Loucy (cell line): ENCODE results near the gene AHRR.

Source experiments
- H2AFZ ChIP-seq: fragments of 200-600 bp; sonication (generic); 2 replicates; pipeline ENCODE4 v1.6.0; 2016; ENCODE audit warnings: antibody characterized with exemption, mild to moderate bottlenecking, low read length, moderate library complexity
- H3F3A ChIP-seq: fragments of 200-600 bp; 2 replicates; pipeline ENCODE4 v1.6.0; 2016; ENCODE audit warnings: antibody characterized with exemption, low read depth, mild to moderate bottlenecking
- H3K27me3 ChIP-seq: fragments of 200-600 bp; sonication (generic); 2 replicates; pipeline ENCODE4 v1.6.1; 2014; ENCODE audit warnings: low read length, mild to moderate bottlenecking; ENCODE audit not compliant: insufficient read depth, poor library complexity, severe bottlenecking
- H3K36me3 ChIP-seq: fragments of 200-600 bp; sonication (generic); 2 replicates; pipeline ENCODE4 v1.6.1; 2016; ENCODE audit warnings: low read length; ENCODE audit not compliant: insufficient read depth
- H3K4me1 ChIP-seq: fragments of 200-600 bp; sonication (generic); 2 replicates; pipeline ENCODE4 v1.5.1; 2014; ENCODE audit warnings: low read length, mild to moderate bottlenecking; ENCODE audit not compliant: insufficient read depth, poor library complexity, severe bottlenecking
- H3K4me2 ChIP-seq: fragments of 200-600 bp; sonication (generic); 2 replicates; pipeline ENCODE4 v1.6.0; 2014; ENCODE audit warnings: antibody characterized with exemption, low read length, low read depth, mild to moderate bottlenecking; ENCODE audit not compliant: poor library complexity, severe bottlenecking
- H3K4me3 ChIP-seq: fragments of 200-600 bp; sonication (generic); 2 replicates; pipeline ENCODE4 v1.5.1; 2014; ENCODE audit warnings: low read length, mild to moderate bottlenecking, mixed read lengths; ENCODE audit not compliant: poor library complexity, severe bottlenecking
- H3K79me2 ChIP-seq: fragments of 200-600 bp; sonication (generic); 2 replicates; pipeline ENCODE4 v1.6.1; 2014; ENCODE audit warnings: low read length; ENCODE audit not compliant: insufficient read depth
- H3K9ac ChIP-seq: fragments of 200-600 bp; sonication (generic); 2 replicates; pipeline ENCODE4 v1.6.0; 2014; ENCODE audit warnings: mild to moderate bottlenecking, low read depth, low read length, moderate library complexity; ENCODE audit not compliant: poor library complexity, severe bottlenecking
- H3K9me2 ChIP-seq: fragments of 200-600 bp; sonication (generic); replicated peaks from 2 replicates; pipeline ENCODE4 v1.6.1; 2016; ENCODE audit warnings: low read depth, low read length, mixed read lengths
- H3K9me3 ChIP-seq: fragments of 200-600 bp; sonication (generic); 2 replicates; pipeline ENCODE4 v1.6.1; 2014; ENCODE audit warnings: mild to moderate bottlenecking, antibody characterized with exemption, low read length, low read depth; ENCODE audit not compliant: insufficient read depth
- H4K20me1 ChIP-seq: fragments of 200-600 bp; sonication (generic); 2 replicates; pipeline ENCODE4 v1.6.0; 2014; ENCODE audit warnings: antibody characterized with exemption, low read length, mild to moderate bottlenecking; ENCODE audit not compliant: insufficient read depth, poor library complexity, severe bottlenecking
- EZH2phosphoT487 ChIP-seq: fragments of 200-600 bp; IDR thresholded peaks from 2 replicates; pipeline ENCODE4 v1.6.1; 2018; ENCODE audit warnings: antibody characterized with exemption, mild to moderate bottlenecking, moderate library complexity, borderline replicate concordance
- TF ChIP-seq, protein P1 (sequence below): fragments of 200-600 bp; sonication (generic); conservative IDR thresholded peaks from 2 replicates; pipeline ENCODE4 v1.5.1; 2014; ENCODE audit warnings: mild to moderate bottlenecking, antibody characterized with exemption, low read length

The AHRR gene

DNA sequence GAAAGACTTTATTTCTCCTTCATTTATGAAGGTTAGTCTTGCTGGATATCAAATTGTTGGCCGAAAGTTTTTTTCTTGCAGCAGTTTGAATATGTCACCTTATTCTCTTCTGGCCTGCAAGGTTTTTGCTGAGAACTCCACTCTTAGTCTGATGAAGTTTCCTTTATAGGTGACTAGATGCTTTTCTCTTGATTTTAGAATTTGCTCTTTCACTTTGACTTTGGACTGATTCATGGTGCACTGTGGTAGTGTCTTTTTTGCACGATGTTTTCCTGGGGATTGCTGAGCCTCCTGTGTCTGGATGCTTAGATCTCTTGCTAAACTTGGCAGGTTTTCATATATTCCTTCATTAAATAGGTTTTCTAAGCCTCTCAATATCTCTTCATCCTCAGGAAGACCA, 12.4 kb downstream of the AHRR start:
- Histone ChIP-seq H3K9ac (no peak overlapping the region), H3F3A (no peaks in the 10 kb centered on the region), H3K9me2 (no peaks in the 10 kb centered on the region), H3K9me3 (no peaks in the 10 kb centered on the region), H3K27me3 (no peaks in the 10 kb centered on the region), H3K4me2 (no peak overlapping the region), H3K79me2 (no peaks in the 10 kb centered on the region), H3K4me1 (peaks cover 24% of the 10 kb centered on the region), H3K36me3 (no peaks in the 10 kb centered on the region), H2AFZ (no peak overlapping the region), H4K20me1 (no peaks in the 10 kb centered on the region), H3K4me3 (no peak overlapping the region)
- no peak for TF ChIP-seq EZH2phosphoT487
- TF ChIP-seq, protein P1, sequence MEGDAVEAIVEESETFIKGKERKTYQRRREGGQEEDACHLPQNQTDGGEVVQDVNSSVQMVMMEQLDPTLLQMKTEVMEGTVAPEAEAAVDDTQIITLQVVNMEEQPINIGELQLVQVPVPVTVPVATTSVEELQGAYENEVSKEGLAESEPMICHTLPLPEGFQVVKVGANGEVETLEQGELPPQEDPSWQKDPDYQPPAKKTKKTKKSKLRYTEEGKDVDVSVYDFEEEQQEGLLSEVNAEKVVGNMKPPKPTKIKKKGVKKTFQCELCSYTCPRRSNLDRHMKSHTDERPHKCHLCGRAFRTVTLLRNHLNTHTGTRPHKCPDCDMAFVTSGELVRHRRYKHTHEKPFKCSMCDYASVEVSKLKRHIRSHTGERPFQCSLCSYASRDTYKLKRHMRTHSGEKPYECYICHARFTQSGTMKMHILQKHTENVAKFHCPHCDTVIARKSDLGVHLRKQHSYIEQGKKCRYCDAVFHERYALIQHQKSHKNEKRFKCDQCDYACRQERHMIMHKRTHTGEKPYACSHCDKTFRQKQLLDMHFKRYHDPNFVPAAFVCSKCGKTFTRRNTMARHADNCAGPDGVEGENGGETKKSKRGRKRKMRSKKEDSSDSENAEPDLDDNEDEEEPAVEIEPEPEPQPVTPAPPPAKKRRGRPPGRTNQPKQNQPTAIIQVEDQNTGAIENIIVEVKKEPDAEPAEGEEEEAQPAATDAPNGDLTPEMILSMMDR: no peak

DNA sequence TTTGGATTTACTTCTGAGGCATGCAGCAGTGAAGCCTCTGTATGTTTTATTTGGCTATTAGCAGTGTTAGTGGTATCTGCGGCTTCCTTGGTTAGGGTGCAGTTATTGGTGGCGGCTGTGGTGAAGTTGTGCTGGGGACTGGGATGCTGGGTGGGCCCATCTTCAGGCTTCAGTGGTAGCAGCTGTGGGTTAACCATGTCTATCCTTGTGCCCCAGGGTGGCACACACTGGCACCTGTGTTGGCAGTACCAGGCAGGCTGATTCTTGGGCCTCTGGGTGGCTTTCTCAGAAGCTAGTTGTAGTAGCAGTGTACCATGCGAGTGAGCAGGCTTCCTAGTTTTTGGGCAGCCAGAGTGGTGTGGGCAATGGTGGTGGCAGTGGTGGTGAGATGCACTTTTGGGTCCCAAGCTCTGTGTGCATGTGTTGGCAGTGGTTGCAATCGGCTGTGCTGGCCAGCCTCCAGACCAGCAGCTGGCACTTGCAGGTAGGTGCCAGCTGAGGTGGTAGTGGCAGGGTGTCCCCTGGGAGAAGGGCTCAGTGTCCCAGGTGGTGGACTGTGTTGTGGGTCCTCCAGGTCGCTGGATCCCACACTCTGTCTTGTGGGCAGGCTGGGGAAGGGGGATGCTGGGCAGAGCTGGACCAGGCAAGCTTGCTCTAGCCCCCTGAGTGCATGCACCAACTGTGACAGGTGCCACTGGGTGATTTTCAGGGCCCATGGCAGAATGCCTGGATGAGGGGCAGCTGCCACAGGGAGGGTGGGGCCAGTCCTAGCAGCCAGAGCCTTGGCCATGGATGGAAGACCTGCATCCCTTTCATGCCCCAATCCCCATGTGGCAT, 13.6 kb downstream of the AHRR start:
- TF ChIP-seq EZH2phosphoT487: no peak
- TF ChIP-seq, protein P1: no peak
- H3F3A ChIP-seq: no peaks in the 10 kb centered on the region
- H3K27me3 ChIP-seq: no peaks in the 10 kb centered on the region
- no peaks in the 10 kb centered on the region for H3K9me3 ChIP-seq
- H4K20me1 ChIP-seq: no peaks in the 10 kb centered on the region
- no peaks in the 10 kb centered on the region for H3K9me2 ChIP-seq
- H3K4me3 ChIP-seq: no peak overlapping the region
- no peaks in the 10 kb centered on the region for H3K36me3 ChIP-seq
- no peaks in the 10 kb centered on the region for H3K79me2 ChIP-seq
- peaks cover 24% of the 10 kb centered on the region for H3K4me1 ChIP-seq
- no peak overlapping the region for H2AFZ ChIP-seq
- no peak overlapping the region for H3K9ac ChIP-seq
- peak overlapping the region; percentile 26 for H3K4me2 ChIP-seq

DNA sequence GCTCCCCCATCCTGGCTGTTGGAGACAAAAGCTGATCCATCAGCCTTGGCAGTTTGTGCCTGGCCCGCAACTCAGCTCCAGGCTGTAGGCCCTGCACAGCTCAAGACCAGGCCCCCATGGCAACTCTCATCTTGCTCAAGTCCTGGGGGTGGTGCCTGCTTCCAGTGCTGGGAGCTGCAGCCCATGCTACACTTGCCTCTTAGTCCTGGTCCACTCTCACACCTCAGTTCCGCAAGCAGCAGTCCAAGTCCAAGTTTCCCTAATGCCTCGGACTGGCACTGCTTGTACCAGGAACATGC, 14.2 kb downstream of the AHRR start:
- H2AFZ ChIP-seq: no peak overlapping the region
- H3K27me3 ChIP-seq: no peaks in the 10 kb centered on the region
- no peaks in the 10 kb centered on the region for H4K20me1 ChIP-seq
- peaks cover 24% of the 10 kb centered on the region for H3K4me1 ChIP-seq
- no peaks in the 10 kb centered on the region for H3K9me3 ChIP-seq
- no peaks in the 10 kb centered on the region for H3F3A ChIP-seq
- H3K79me2 ChIP-seq: no peaks in the 10 kb centered on the region
- no peak overlapping the region for H3K4me2 ChIP-seq
- no peak overlapping the region for H3K4me3 ChIP-seq
- H3K36me3 ChIP-seq: no peaks in the 10 kb centered on the region
- no peak overlapping the region for H3K9ac ChIP-seq
- no peaks in the 10 kb centered on the region for H3K9me2 ChIP-seq
- no peak for TF ChIP-seq EZH2phosphoT487
- TF ChIP-seq, protein P1: no peak
